ENCODE data around the gene MAN1C1. TPM values are rescaled to one million over a fixed set of nuclear protein-coding genes. Genes with fewer than 3 reads are reported as not detected.
A peak's percentile ranks its signal among the peaks of the same experiment; 100 is the strongest.

MAN1C1 gene
- total RNA-seq, 1 experiment from 2014 or later = 1.5 TPM

DNA sequence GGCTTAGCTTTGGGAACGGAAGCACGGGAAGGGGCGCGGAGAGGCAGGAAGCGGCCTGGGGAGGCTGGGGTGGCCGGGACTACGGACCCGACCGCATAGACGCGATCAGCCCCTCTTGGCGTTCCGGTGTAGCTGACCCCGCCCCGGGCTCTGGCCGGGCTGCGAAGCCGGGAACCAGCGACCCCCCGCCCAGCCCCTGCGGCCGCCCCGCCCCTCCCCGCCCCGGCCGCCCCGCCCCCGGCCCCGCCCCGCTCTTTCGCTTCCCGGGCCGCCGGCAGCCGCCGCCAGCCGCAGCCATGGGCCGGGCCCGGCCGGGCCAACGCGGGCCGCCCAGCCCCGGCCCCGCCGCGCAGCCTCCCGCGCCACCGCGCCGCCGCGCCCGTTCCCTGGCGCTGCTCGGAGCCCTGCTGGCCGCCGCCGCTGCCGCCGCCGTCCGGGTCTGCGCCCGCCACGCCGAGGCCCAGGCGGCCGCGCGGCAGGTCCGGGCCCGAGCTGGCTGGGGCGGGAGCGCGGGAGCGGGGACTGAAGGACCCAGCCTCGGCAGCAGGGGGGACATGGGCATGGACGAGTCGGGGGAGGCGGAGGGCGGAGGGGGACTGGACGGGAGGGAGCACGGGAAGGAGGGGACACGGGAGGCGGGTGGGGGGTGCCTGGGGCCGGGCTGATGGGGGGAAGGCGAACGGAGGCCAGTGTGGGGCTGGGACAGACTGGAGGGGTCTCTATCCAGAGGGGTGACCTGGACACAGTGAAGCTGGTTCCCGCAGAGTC is 183.5 kb downstream of the MAN1C1 start, which contains the start of gene SELENON:
TSS of gene SELENON (plus strand) at position 259 of the 768 bp plus-strand sequence. CDS start at position 297, 38 bp downstream.
- TF ChIP-seq SIN3A (IDR thresholded peaks at IDR 0.05; ENCODE audit: borderline replicate concordance, insufficient read depth, low read depth, low read length) (no peak), TCF7L2 (IDR thresholded peaks at IDR 0.05; ENCODE audit: low read depth, low read length) (no peak), POLR2AphosphoS5 (IDR thresholded peaks at IDR 0.05; ENCODE audit: low read depth, low read length) (no peak)
- TF ChIP-seq, protein P1, sequence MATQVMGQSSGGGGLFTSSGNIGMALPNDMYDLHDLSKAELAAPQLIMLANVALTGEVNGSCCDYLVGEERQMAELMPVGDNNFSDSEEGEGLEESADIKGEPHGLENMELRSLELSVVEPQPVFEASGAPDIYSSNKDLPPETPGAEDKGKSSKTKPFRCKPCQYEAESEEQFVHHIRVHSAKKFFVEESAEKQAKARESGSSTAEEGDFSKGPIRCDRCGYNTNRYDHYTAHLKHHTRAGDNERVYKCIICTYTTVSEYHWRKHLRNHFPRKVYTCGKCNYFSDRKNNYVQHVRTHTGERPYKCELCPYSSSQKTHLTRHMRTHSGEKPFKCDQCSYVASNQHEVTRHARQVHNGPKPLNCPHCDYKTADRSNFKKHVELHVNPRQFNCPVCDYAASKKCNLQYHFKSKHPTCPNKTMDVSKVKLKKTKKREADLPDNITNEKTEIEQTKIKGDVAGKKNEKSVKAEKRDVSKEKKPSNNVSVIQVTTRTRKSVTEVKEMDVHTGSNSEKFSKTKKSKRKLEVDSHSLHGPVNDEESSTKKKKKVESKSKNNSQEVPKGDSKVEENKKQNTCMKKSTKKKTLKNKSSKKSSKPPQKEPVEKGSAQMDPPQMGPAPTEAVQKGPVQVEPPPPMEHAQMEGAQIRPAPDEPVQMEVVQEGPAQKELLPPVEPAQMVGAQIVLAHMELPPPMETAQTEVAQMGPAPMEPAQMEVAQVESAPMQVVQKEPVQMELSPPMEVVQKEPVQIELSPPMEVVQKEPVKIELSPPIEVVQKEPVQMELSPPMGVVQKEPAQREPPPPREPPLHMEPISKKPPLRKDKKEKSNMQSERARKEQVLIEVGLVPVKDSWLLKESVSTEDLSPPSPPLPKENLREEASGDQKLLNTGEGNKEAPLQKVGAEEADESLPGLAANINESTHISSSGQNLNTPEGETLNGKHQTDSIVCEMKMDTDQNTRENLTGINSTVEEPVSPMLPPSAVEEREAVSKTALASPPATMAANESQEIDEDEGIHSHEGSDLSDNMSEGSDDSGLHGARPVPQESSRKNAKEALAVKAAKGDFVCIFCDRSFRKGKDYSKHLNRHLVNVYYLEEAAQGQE (IDR thresholded peaks at IDR 0.05; ENCODE audit: insufficient read depth in 1 of 2, low read depth in 2 of 2, low read length in 1 of 2) = no peak
- TF ChIP-seq, protein P2, sequence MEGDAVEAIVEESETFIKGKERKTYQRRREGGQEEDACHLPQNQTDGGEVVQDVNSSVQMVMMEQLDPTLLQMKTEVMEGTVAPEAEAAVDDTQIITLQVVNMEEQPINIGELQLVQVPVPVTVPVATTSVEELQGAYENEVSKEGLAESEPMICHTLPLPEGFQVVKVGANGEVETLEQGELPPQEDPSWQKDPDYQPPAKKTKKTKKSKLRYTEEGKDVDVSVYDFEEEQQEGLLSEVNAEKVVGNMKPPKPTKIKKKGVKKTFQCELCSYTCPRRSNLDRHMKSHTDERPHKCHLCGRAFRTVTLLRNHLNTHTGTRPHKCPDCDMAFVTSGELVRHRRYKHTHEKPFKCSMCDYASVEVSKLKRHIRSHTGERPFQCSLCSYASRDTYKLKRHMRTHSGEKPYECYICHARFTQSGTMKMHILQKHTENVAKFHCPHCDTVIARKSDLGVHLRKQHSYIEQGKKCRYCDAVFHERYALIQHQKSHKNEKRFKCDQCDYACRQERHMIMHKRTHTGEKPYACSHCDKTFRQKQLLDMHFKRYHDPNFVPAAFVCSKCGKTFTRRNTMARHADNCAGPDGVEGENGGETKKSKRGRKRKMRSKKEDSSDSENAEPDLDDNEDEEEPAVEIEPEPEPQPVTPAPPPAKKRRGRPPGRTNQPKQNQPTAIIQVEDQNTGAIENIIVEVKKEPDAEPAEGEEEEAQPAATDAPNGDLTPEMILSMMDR (IDR thresholded peaks at IDR 0.05) = no peak
- peak within 1 kb of the TSS; percentile 52; the same call in 1 of the 2 replicates for H3K27ac ChIP-seq (ENCODE audit: low read length)
- H3K36me3 ChIP-seq (ENCODE audit: control insufficient read depth, insufficient read depth, low read length) = no peaks in the 10 kb centered on the region
- BruUV-seq (replicated peaks) = no TSS peak
- CTCF ChIA-PET = no interaction called here
- no peaks in the 10 kb centered on the region for H3K27me3 ChIP-seq (ENCODE audit: control insufficient read depth, insufficient read depth, low read length)
- POLR2A ChIA-PET = no interaction called here
- in situ Hi-C loops (cut with HindIII; ENCODE audit: low pct_unique_long_range_greater_than_20kb, low sequenced_read_pairs) = no loop called here
- intact Hi-C loops (cut with micrococcal nuclease; ENCODE audit: unreplicated experiment) = loop anchor here (5.0 kb wide), 1 partner anchor 178 kb away; no protein-coding TSS in a partner anchor
- 0 out of 2 replicates have a peak, but pooled peaks cover 5% of the 10 kb centered on the region for H3K4me1 ChIP-seq (ENCODE audit: control insufficient read depth, insufficient read depth, low read length)
- H3K9me3 ChIP-seq (ENCODE audit: control insufficient read depth, insufficient read depth, low read depth, low read length) = no peaks in the 10 kb centered on the region
- DNase-seq (ENCODE audit: low read depth, low spot score) (no peak), ATAC-seq (peak; percentile 86)
- H3K4me3 ChIP-seq (ENCODE audit: low read depth in 2 of 2, low read length in 2 of 2) = peak within 1 kb of the TSS; percentile 42 to 59

DNA sequence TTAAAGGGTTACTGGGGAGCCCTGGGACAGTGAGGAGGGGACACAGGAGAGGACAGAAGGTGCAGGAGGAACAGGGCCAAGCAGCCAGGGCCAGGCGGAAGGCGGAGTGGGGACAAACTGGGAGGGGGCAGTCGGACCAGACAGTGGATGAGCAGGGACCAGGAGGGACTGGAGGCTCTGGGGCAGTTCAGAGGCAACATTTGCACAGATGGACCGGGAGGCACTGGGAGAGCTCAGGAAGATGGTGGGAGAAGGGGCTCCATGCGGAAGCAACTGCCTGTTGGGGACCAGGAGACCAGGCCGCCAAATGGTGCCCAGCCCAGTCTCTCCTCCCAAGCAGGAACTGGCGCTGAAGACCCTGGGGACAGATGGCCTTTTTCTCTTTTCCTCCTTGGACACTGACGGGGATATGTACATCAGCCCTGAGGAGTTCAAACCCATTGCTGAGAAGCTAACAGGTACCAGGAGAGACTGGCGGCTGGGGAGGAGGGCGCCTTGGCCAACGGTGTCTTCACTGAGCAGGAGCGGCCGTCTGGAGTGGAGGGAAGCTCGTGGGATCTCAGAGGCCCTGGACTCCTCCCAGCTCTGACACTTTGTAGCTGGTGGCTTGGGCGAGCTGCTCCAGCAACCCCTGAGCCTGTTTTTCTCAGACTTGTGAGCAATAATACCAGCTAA is 184.2 kb downstream of the MAN1C1 start:
- H3K36me3 ChIP-seq (ENCODE audit: control insufficient read depth, insufficient read depth, low read length) = no peaks in the 10 kb centered on the region
- BruUV-seq (replicated peaks) = TSS peak; percentile 48
- DNase-seq (ENCODE audit: low read depth, low spot score) (no peak), ATAC-seq (peak; percentile 6; the same call in 1 of the 2 replicates)
- CTCF ChIA-PET = interaction anchor here (0.6 to 1.2 kb wide), 2 partner anchors 193 to 203 kb away, joined by 3 to 6 read pairs; no protein-coding TSS in a partner anchor
- no peaks in the 10 kb centered on the region for H3K9me3 ChIP-seq (ENCODE audit: control insufficient read depth, insufficient read depth, low read depth, low read length)
- in situ Hi-C loops (cut with HindIII; ENCODE audit: low pct_unique_long_range_greater_than_20kb, low sequenced_read_pairs) = no loop called here
- 0 out of 2 replicates have a peak, but pooled peaks cover 5% of the 10 kb centered on the region for H3K4me1 ChIP-seq (ENCODE audit: control insufficient read depth, insufficient read depth, low read length)
- TF ChIP-seq POLR2AphosphoS5 (IDR thresholded peaks at IDR 0.05; ENCODE audit: low read depth, low read length) (no peak), TCF7L2 (IDR thresholded peaks at IDR 0.05; ENCODE audit: low read depth, low read length) (no peak), SIN3A (IDR thresholded peaks at IDR 0.05; ENCODE audit: borderline replicate concordance, insufficient read depth, low read depth, low read length) (no peak)
- TF ChIP-seq, protein P2 (IDR thresholded peaks at IDR 0.05) = no peak
- TF ChIP-seq, protein P1 (IDR thresholded peaks at IDR 0.05; ENCODE audit: insufficient read depth in 1 of 2, low read depth in 2 of 2, low read length in 1 of 2) = no peak
- no peaks in the 10 kb centered on the region for H3K27me3 ChIP-seq (ENCODE audit: control insufficient read depth, insufficient read depth, low read length)
- POLR2A ChIA-PET = interaction anchor here (0.6 to 0.7 kb wide), 3 partner anchors 19 to 1096 kb away, joined by 3 to 4 read pairs (median 3); partner anchors contain the start of gene MTFR1L
- H3K4me3 ChIP-seq (ENCODE audit: low read depth in 2 of 2, low read length in 2 of 2) = peak overlapping the region; percentile 38 to 59
- H3K27ac ChIP-seq (ENCODE audit: low read length) = peak overlapping the region; percentile 5; the same call in 1 of the 2 replicates
- intact Hi-C loops (cut with micrococcal nuclease; ENCODE audit: unreplicated experiment) = no loop called here
